ENCODE measurements around the gene ARHGEF7.

GRCh38 chr13:111204438-111205177 is 89.5 kb downstream of the ARHGEF7 start:
- TF ChIP-seq CTCF (IDR thresholded peaks at IDR 0.05), result no peak
- no peak for TF ChIP-seq EZH2 (IDR thresholded peaks at IDR 0.05)
- TF ChIP-seq EZH2phosphoT487 (IDR thresholded peaks at IDR 0.05), result no peak

All from neural progenitor cell (in vitro differentiated cells).